H9 (cell line): ENCODE measurements around the gene IRF2. TPM values are rescaled to one million over a fixed set of nuclear protein-coding genes. Genes with fewer than 3 reads are reported as not detected.

Experiments
- DNase-seq: peaks from one replicate; pipeline ENCODE4 v3.0.0-alpha.2; 2017
- H2AFZ ChIP-seq: one replicate; pipeline ENCODE4 v1.6.1; 2013; ENCODE audit warnings: mild to moderate bottlenecking, low read length, control low read depth, moderate library complexity
- H2AK5ac ChIP-seq: 2 replicates; pipeline ENCODE4 v1.6.1; 2013; ENCODE audit warnings: low read length, control low read depth, mixed read lengths; ENCODE audit not compliant: insufficient read length
- H2BK120ac ChIP-seq: one replicate; pipeline ENCODE4 v1.6.1; 2013; ENCODE audit warnings: low read depth, mild to moderate bottlenecking, low read length, control low read depth, inconsistent platforms; ENCODE audit not compliant: poor library complexity, severe bottlenecking
- H2BK12ac ChIP-seq: 2 replicates; pipeline ENCODE4 v1.6.1; 2013; ENCODE audit warnings: low read length, control low read depth, mixed read lengths, low read depth; ENCODE audit not compliant: insufficient read length
- H2BK15ac ChIP-seq: 2 replicates; pipeline ENCODE4 v1.6.1; 2013; ENCODE audit warnings: low read depth, low read length, control low read depth
- H2BK20ac ChIP-seq: one replicate; pipeline ENCODE4 v1.6.1; 2013; ENCODE audit warnings: low read depth, mild to moderate bottlenecking, low read length, control low read depth, inconsistent platforms; ENCODE audit not compliant: poor library complexity, severe bottlenecking
- H2BK5ac ChIP-seq: 2 replicates; pipeline ENCODE4 v1.6.1; 2013; ENCODE audit warnings: low read length, control low read depth, mixed read lengths; ENCODE audit not compliant: insufficient read length
- H3K14ac ChIP-seq: 2 replicates; pipeline ENCODE4 v1.6.1; 2013; ENCODE audit warnings: low read length, control low read depth; ENCODE audit not compliant: insufficient read depth
- H3K18ac ChIP-seq: 2 replicates; pipeline ENCODE4 v1.6.1; 2013; ENCODE audit warnings: low read depth, mild to moderate bottlenecking, mixed read lengths, low read length, control low read depth; ENCODE audit not compliant: insufficient read length
- H3K23ac ChIP-seq: 2 replicates; pipeline ENCODE4 v1.6.1; 2013; ENCODE audit warnings: low read length, control low read depth, mixed read lengths, low read depth; ENCODE audit not compliant: insufficient read length
- H3K23me2 ChIP-seq: 2 replicates; pipeline ENCODE4 v1.6.1; 2013; ENCODE audit warnings: low read depth, mild to moderate bottlenecking, mixed read lengths, low read length, control low read depth; ENCODE audit not compliant: insufficient read length, poor library complexity, severe bottlenecking
- H3K27ac ChIP-seq: 2 replicates; pipeline ENCODE4 v1.5.1; 2013; ENCODE audit warnings: low read length, control low read depth, mixed read lengths, low read depth; ENCODE audit not compliant: insufficient read length
- H3K27me3 ChIP-seq: 2 replicates; pipeline ENCODE4 v1.6.1; 2013; ENCODE audit warnings: low read length, control low read depth, inconsistent platforms; ENCODE audit not compliant: insufficient read depth
- H3K4ac ChIP-seq: 2 replicates; pipeline ENCODE4 v1.6.1; 2013; ENCODE audit warnings: low read depth, mild to moderate bottlenecking, control low read depth, inconsistent platforms, low read length, moderate library complexity
- H3K4me1 ChIP-seq: 2 replicates; pipeline ENCODE4 v1.6.1; 2013; ENCODE audit warnings: low read length, control low read depth, inconsistent platforms; ENCODE audit not compliant: insufficient read depth
- H3K4me2 ChIP-seq: 2 replicates; pipeline ENCODE4 v1.6.1; 2013; ENCODE audit warnings: low read length, control low read depth, mixed read lengths; ENCODE audit not compliant: insufficient read length, insufficient read depth
- H3K56ac ChIP-seq: 2 replicates; pipeline ENCODE4 v1.6.1; 2013; ENCODE audit warnings: low read depth, mild to moderate bottlenecking, mixed read lengths, low read length, control low read depth; ENCODE audit not compliant: insufficient read length
- H3K79me1 ChIP-seq: 2 replicates; pipeline ENCODE4 v1.6.1; 2013; ENCODE audit warnings: low read depth, mild to moderate bottlenecking, moderate library complexity, low read length, control low read depth, inconsistent platforms; ENCODE audit not compliant: insufficient read depth, poor library complexity, severe bottlenecking
- H3K79me2 ChIP-seq: 2 replicates; pipeline ENCODE4 v1.6.1; 2013; ENCODE audit warnings: low read length, control low read depth, inconsistent platforms; ENCODE audit not compliant: insufficient read depth
- H3K9ac ChIP-seq: 2 replicates; pipeline ENCODE4 v1.6.1; 2013; ENCODE audit warnings: low read length, control low read depth, mixed read lengths; ENCODE audit not compliant: insufficient read length; ENCODE audit errors: extremely low read depth
- H3K9me3 ChIP-seq: one replicate; pipeline ENCODE4 v1.6.1; 2013; ENCODE audit warnings: low read depth, low read length, inconsistent platforms; ENCODE audit not compliant: control insufficient read depth
- H3T11ph ChIP-seq: one replicate; pipeline ENCODE4 v1.6.1; 2013; ENCODE audit warnings: mild to moderate bottlenecking, low read length, control low read depth, inconsistent platforms
- H4K20me1 ChIP-seq: one replicate; pipeline ENCODE4 v1.6.1; 2013; ENCODE audit not compliant: control insufficient read depth, insufficient read length, insufficient read depth
- H4K5ac ChIP-seq: 2 replicates; pipeline ENCODE4 v1.6.1; 2013; ENCODE audit warnings: low read depth, mild to moderate bottlenecking, mixed read lengths, low read length, control low read depth; ENCODE audit not compliant: insufficient read length
- H4K8ac ChIP-seq: replicated peaks from 2 replicates; pipeline ENCODE4 v1.6.1; 2013; ENCODE audit warnings: low read length, control low read depth, mixed read lengths, low read depth; ENCODE audit not compliant: insufficient read length
- H4K91ac ChIP-seq: 2 replicates; pipeline ENCODE4 v1.6.1; 2013; ENCODE audit warnings: low read depth, mild to moderate bottlenecking, moderate library complexity, mixed read lengths, low read length, control low read depth; ENCODE audit not compliant: insufficient read length
- H3K27ac Mint-ChIP-seq, 3 experiments: 2 replicates in 2 of 3; 3 replicates in 1 of 3; pipeline ENCODE4 v1.8.0; 2020 to 2021; ENCODE audit warnings: mixed read lengths in 3 of 3, mild to moderate bottlenecking in 1 of 3, moderate library complexity in 1 of 3
- H3K27me3 Mint-ChIP-seq: 2 replicates; pipeline ENCODE4 v1.8.0; 2021; ENCODE audit warnings: low read depth, mild to moderate bottlenecking, moderate library complexity, mixed read lengths
- H3K36me3 Mint-ChIP-seq, 3 experiments: 2 replicates in 2 of 3; 3 replicates in 1 of 3; pipeline ENCODE4 v1.8.0; 2020 to 2021; ENCODE audit warnings: low read depth in 3 of 3, mixed read lengths in 3 of 3; ENCODE audit not compliant: insufficient read depth in 1 of 3
- H3K4me1 Mint-ChIP-seq, 2 experiments: 2 replicates each; pipeline ENCODE4 v1.8.0; 2020; ENCODE audit warnings: mixed read lengths in 2 of 2
- H3K4me3 Mint-ChIP-seq, 2 experiments: 2 replicates in 1 of 2; 3 replicates in 1 of 2; pipeline ENCODE4 v1.8.0; 2020 to 2021; ENCODE audit warnings: mild to moderate bottlenecking in 2 of 2, mixed read lengths in 2 of 2, moderate library complexity in 1 of 2
- H3K9me3 Mint-ChIP-seq, 2 experiments: 2 replicates in 1 of 2; 3 replicates in 1 of 2; pipeline ENCODE4 v1.8.0; 2020; ENCODE audit warnings: mild to moderate bottlenecking in 2 of 2, mixed read lengths in 2 of 2, moderate library complexity in 1 of 2
- CTCF ChIP-seq: fragments of 200-600 bp; sonication (generic); conservative IDR thresholded peaks from 3 replicates; pipeline ENCODE4 v1.8.0; 2021; ENCODE audit warnings: antibody characterized with exemption, mild to moderate bottlenecking
- WGBS: extraction: QIAGEN DNeasy Blood & Tissue Kit; methylation state at CpG from one replicate; pipeline ENCODE4 v1.1.7; 2013; ENCODE audit warnings: missing lambda C conversion rate, low lambda C conversion rate, mixed read lengths; ENCODE audit not compliant: insufficient read length; ENCODE audit errors: extremely low coverage; 5-methylcytosine and 5-hydroxymethylcytosine counted together
- total RNA-seq: library from RNA; stranded (reverse); gene quantifications from 2 replicates; pipeline ENCODE4 v1.2.1, GENCODE V29; 2021

IRF2 gene
- total RNA-seq, 1 experiment from 2014 or later, result 13.5 TPM

GRCh38 chr4:184434501-184435066, 39.8 kb downstream of the IRF2 start:
- Histone ChIP-seq H2BK120ac (no peak overlapping the region), H2BK15ac (no peak overlapping the region), H3K27ac (no peak overlapping the region), H3K4ac (no peak overlapping the region), H2AK5ac (no peak overlapping the region), H4K5ac (no peak overlapping the region), H3K18ac (no peak overlapping the region), H2BK5ac (no peak overlapping the region), H3K23ac (no peak overlapping the region), H4K20me1 (no peaks in the 10 kb centered on the region), H3K9ac (no peak overlapping the region), H3K79me2 (peaks cover 10% of the 10 kb centered on the region; the same call in 1 of the 2 replicates), H2BK20ac (no peak overlapping the region), H2AFZ (no peak overlapping the region), H3K27me3 (0 out of 2 replicates have a peak, but pooled peaks cover 2% of the 10 kb centered on the region), H3K4me1 (peaks cover 18% of the 10 kb centered on the region; the same call in 1 of the 2 replicates), H2BK12ac (no peak overlapping the region), H3K56ac (no peak overlapping the region), H3K23me2 (no peaks in the 10 kb centered on the region), H3K9me3 (no peaks in the 10 kb centered on the region), H3K4me2 (no peak overlapping the region), H3K79me1 (peaks cover 2% of the 10 kb centered on the region), H3T11ph (no peak overlapping the region), H4K91ac (no peak overlapping the region), H4K8ac (no peak overlapping the region), H3K14ac (no peak overlapping the region)
- Mint-ChIP-seq H3K27me3 (no peaks in the 10 kb centered on the region), H3K36me3 (no peaks in the 10 kb centered on the region), H3K27ac (no peak overlapping the region), H3K4me3 (no peak overlapping the region), H3K4me1 (peaks cover 41 to 50% of the 10 kb centered on the region in 2 experiments), H3K9me3 (no peaks in the 10 kb centered on the region)
- WGBS, result no CpG with 5 or more reads among the region's 6 CpGs
- no peak for DNase-seq
- no peak for TF ChIP-seq CTCF
